MM.1S (cell line): ENCODE results near the gene FAM83F.

ENCODE experiments used
- EZH2 ChIP-seq: fragments of 300-600 bp; sonication (generic); optimal IDR thresholded peaks from 2 replicates; pipeline ENCODE3; 2017; ENCODE audit warnings: low read depth, mild to moderate bottlenecking, antibody characterized with exemption, low read length, mixed read lengths
- EZH2phosphoT487 ChIP-seq: fragments of 300-600 bp; sonication (generic); IDR thresholded peaks from 2 replicates; pipeline ENCODE4 v1.6.1; 2018; ENCODE audit warnings: antibody characterized with exemption, low read length
- TF ChIP-seq, protein P1 (sequence below): fragments of 300-600 bp; sonication (generic); IDR thresholded peaks from 2 replicates; pipeline ENCODE4 v1.5.1; 2016; ENCODE audit warnings: antibody characterized with exemption, low read length, mixed read lengths

DNA sequence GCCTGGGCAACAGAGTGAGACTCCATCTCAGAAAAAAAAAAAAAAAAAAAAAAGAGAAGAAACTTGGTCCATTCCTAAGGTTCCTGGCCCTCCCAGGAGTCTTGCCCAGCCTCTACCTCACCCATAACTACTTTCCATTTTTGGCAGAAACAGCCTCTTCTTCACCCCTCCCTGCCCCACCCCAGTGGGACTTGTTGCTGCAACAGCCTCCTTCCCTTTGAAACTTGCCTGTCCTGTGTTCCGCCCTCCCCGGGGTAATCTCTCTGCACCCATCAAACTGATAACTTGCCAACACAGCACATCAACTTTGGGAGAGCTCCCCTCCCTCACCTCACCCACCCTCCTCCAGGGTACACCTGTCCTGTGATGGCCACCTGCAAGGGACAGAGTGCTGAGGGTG is 10.0 kb upstream of the FAM83F start:
- TF ChIP-seq, protein P1, sequence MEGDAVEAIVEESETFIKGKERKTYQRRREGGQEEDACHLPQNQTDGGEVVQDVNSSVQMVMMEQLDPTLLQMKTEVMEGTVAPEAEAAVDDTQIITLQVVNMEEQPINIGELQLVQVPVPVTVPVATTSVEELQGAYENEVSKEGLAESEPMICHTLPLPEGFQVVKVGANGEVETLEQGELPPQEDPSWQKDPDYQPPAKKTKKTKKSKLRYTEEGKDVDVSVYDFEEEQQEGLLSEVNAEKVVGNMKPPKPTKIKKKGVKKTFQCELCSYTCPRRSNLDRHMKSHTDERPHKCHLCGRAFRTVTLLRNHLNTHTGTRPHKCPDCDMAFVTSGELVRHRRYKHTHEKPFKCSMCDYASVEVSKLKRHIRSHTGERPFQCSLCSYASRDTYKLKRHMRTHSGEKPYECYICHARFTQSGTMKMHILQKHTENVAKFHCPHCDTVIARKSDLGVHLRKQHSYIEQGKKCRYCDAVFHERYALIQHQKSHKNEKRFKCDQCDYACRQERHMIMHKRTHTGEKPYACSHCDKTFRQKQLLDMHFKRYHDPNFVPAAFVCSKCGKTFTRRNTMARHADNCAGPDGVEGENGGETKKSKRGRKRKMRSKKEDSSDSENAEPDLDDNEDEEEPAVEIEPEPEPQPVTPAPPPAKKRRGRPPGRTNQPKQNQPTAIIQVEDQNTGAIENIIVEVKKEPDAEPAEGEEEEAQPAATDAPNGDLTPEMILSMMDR: no peak
- TF ChIP-seq EZH2 (no peak), EZH2phosphoT487 (no peak)
